DND-41 (cell line): Measurements from ENCODE around the gene GNPNAT1.

ENCODE experiments used
- EZH2 ChIP-seq: IDR thresholded peaks from 3 replicates; pipeline ENCODE4 v1.6.1; 2012; ENCODE audit warnings: borderline replicate concordance, low read depth, mild to moderate bottlenecking, moderate library complexity, low read length, inconsistent platforms; ENCODE audit not compliant: severe bottlenecking
- TF ChIP-seq, protein P1 (sequence below): IDR thresholded peaks from 2 replicates; pipeline ENCODE4 v1.5.1; 2012; ENCODE audit warnings: borderline replicate concordance, low read length, moderate library complexity, mild to moderate bottlenecking; ENCODE audit not compliant: poor library complexity, severe bottlenecking; ENCODE audit errors: extremely low read depth

- TF ChIP-seq, protein P1, sequence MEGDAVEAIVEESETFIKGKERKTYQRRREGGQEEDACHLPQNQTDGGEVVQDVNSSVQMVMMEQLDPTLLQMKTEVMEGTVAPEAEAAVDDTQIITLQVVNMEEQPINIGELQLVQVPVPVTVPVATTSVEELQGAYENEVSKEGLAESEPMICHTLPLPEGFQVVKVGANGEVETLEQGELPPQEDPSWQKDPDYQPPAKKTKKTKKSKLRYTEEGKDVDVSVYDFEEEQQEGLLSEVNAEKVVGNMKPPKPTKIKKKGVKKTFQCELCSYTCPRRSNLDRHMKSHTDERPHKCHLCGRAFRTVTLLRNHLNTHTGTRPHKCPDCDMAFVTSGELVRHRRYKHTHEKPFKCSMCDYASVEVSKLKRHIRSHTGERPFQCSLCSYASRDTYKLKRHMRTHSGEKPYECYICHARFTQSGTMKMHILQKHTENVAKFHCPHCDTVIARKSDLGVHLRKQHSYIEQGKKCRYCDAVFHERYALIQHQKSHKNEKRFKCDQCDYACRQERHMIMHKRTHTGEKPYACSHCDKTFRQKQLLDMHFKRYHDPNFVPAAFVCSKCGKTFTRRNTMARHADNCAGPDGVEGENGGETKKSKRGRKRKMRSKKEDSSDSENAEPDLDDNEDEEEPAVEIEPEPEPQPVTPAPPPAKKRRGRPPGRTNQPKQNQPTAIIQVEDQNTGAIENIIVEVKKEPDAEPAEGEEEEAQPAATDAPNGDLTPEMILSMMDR, result no peak
- no peak for TF ChIP-seq EZH2
These were observed 9.8 kb downstream of the GNPNAT1 start for GRCh38 chr14:52781629-52782028.
